HG02588 (cell line): ENCODE measurements around the gene KLHDC7B.

Experiments used
- ATAC-seq: cut with Tn5 transposase; IDR thresholded peaks from one replicate; pipeline ENCODE4 v1.9.1; 2021; ENCODE audit warnings: mild to moderate bottlenecking, moderate library complexity; ENCODE audit not compliant: unreplicated experiment

The KLHDC7B gene

DNA sequence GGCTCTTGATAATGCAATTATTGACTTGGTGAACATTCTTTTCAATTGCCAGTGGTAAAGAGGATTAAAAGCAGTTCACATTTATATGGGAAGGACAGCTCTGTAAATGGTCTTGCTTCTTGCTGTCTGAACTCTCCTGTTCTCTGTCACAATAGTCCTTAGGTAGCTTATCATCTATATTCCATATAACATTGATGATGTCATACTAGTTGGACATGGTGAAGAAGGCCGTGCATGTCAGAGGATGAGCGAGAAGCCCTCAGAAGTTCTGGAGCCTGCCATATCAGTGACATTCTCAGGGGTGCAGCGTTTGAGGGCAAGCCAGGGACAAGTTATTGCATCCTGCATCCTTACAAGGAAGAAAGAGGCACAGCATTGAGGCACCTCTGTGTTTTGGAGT lies 39.5 kb downstream of the KLHDC7B start:
- no peak for ATAC-seq

- ATAC-seq = no peak
Measured at GRCh38 chr22:50585781-50586180, 40.1 kb downstream of the KLHDC7B start.

DNA sequence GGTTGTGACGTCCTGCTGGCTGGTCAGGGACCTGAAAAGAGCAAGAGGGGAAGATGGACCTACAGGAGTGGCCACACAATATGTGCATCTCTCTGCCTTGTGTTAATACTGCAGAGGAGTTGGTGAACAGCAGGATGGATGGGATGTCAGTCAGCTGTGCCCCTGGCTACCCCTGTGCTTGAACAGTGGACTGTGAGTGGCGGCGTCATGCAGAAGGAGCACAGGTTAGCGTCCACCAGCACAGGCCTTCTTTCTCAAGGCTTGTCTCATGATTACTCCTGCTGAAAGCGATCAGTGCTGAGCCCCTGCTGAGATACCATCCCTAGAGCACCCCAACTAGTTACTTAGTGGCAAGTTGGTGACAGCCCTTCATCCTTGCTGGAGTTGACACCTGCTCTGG lies 40.7 kb downstream of the KLHDC7B start:
- ATAC-seq = no peak

DNA sequence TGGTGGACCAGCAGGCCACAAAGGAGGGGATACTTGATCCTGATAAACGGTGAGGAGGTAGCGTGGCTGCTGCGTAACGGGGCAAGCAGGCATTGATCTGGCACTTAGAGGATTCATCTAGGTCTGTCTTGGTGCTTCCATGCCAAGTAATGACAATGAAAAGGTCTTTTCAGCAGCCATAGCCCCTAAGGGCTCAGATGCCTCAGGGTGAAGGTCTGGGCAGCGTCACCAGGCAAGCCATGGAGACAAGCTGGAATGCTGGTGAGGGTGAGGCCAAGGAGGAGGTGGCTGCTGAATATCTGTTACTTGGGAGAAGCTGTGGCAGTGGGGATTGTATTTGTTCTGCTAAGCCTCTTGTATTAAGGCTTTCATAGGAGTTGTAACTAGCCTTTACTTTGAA lies 41.7 kb downstream of the KLHDC7B start:
- no peak for ATAC-seq

DNA sequence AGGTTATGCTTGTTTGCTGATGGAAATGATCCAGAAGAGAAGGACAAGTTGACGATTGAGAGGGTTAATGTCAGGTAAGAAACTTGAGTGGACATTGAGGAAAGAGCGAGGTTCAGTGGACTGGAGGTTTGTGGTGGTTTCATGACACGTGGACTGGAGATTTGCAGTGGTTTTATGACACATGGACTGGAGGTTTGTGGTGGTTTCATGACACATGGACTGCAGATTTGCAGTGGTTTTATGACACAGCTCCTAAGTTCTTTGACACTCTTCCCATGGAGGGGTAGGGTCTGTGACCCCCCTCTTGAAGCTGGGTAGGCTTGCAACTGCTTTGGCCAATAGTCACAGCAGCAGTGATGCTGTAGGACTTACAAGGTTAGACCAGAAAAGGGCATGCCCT lies 49.5 kb downstream of the KLHDC7B start:
- no peak for ATAC-seq

GRCh38 chr22:50597097-50597496 lies 51.4 kb downstream of the KLHDC7B start:
- no peak for ATAC-seq

DNA sequence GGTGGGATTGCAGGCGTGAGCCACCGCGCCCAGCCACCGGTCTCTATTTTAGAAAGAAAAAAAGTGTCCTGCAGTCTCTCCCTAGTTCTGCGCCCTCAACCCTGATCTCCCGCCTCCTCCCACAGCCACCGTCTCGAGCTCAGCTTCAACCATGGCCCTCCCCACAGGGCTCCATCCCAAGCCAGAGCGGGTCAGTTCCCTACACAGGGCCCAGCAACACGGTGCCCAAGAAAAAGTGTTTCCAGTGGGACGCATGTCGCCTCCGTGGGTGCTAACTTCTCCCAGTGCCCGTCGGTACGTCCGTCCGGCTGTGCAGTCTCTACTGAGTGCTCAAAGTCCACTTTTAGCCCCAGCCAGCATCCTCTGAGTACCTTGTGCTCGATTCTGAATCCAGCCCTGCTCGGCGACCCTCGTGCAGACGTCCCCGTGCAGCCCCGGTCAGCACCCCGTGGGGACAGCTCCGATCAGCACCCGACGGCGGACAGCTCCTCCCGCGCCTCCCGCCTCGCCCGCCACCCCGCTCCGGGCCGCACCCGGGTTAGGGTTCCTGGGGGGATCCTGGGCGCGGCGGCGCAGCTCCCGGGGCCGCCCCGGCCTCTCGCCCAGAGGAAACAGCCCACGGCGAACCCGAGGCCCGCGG lies 54.2 kb downstream of the KLHDC7B start:
- ATAC-seq = no peak

GRCh38 chr22:50600538-50600937 lies 54.8 kb downstream of the KLHDC7B start, which contains the start of gene MAPK8IP2:
MAPK8IP2 (plus strand) TSS chr22:50600793; CDS start chr22:50600819, 26 bp downstream.
- no peak for ATAC-seq
